D721Med (cell line): Measurements from ENCODE around the gene NCKAP5.

Source experiments
- DNase-seq: peaks from one replicate; pipeline ENCODE4 v3.0.0; 2011; ENCODE audit warnings: low spot score; ENCODE audit not compliant: insufficient read length
- FAIRE-seq: peaks from 2 replicates; lab custom pipeline; 2011; peaks lifted over from hg19 to GRCh38; lab: Jason Lieb, UNC
- TF ChIP-seq, protein P1 (sequence below): IDR thresholded peaks from 2 replicates; pipeline ENCODE4 v1.5.1; 2012; ENCODE audit warnings: mild to moderate bottlenecking, control low read depth; ENCODE audit not compliant: insufficient read depth; ENCODE audit errors: missing control alignments

NCKAP5 gene

DNA sequence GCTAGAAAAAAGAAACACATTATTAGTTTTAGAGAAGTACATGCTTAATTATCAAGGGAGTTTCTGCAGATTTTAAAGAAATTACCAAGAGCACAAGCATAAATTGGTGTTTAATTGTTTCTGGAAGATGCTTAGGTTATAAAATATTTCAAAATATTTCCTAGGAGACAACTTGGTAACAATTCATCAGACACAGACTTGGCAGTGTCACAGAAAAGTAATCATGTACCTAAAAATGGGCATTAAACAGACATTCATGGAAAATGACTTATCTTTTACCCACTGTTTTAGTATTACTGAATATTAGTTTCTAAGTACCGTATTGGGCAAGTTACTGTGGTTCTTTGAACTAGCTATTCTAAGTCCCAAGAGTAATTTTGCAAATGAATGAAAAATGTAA lies 469.5 kb downstream of the NCKAP5 start:
- TF ChIP-seq, protein P1, sequence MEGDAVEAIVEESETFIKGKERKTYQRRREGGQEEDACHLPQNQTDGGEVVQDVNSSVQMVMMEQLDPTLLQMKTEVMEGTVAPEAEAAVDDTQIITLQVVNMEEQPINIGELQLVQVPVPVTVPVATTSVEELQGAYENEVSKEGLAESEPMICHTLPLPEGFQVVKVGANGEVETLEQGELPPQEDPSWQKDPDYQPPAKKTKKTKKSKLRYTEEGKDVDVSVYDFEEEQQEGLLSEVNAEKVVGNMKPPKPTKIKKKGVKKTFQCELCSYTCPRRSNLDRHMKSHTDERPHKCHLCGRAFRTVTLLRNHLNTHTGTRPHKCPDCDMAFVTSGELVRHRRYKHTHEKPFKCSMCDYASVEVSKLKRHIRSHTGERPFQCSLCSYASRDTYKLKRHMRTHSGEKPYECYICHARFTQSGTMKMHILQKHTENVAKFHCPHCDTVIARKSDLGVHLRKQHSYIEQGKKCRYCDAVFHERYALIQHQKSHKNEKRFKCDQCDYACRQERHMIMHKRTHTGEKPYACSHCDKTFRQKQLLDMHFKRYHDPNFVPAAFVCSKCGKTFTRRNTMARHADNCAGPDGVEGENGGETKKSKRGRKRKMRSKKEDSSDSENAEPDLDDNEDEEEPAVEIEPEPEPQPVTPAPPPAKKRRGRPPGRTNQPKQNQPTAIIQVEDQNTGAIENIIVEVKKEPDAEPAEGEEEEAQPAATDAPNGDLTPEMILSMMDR = no peak
- no peak for DNase-seq
- no peak for FAIRE-seq

DNA sequence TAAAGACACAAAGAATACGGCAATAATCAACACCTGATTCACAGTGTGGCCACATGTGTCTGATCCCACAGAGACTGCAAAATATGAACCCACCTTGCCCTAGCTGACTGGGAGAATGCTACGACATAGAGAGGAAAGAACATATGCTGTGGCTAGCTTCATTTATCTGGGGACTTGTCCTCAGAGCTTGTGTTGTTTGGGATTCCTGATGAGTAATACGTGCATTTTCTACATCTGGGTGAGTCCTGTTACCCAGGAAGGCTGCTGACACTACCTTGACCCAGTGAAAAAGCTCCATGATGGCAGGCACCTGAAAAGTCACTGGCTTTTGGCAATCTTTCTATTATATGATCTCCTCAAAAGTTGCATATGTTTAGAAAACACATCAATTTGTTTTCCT lies 470.6 kb downstream of the NCKAP5 start:
- no peak for FAIRE-seq
- TF ChIP-seq, protein P1 = no peak
- no peak for DNase-seq

DNA sequence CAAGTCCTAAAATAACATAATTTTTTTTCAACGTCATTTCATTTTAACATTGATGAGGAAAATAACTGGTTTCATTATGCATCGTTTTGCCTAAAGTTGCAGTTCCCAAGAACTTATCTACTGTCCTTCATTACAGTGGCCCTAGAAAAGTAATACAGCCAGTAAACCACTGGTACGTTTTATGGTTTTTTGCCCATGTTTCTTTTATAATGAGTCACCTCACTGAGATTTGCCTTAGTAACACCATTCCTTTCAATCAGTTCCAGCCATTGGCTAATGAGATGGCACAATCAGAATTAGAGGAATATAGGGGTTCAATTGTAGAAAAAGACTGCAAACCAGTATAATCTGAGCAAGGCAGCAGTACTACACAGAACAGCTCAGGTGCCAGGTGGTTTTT lies 475.7 kb downstream of the NCKAP5 start:
- DNase-seq = no peak
- TF ChIP-seq, protein P1 = no peak
- no peak for FAIRE-seq

DNA sequence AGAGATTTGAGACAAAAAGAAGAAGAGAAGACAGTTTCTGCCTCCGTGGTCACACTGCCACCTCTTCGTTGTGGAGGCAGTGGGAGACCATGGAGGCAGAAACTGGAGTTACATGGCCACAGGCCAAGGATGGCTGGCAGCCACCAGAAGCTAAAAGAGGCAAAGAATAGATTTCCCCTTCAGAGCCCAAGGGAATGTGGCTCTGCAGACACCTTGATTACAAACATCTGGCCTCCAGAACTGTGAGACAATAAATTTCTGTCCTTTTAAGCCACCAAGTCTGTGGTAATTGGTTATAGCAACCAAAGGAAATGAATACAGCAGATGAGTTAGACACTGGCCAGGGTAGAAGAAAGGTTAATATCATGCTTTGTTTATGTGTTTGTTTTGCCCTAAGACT lies 477.9 kb downstream of the NCKAP5 start:
- no peak for FAIRE-seq
- DNase-seq = no peak
- TF ChIP-seq, protein P1 = no peak

DNA sequence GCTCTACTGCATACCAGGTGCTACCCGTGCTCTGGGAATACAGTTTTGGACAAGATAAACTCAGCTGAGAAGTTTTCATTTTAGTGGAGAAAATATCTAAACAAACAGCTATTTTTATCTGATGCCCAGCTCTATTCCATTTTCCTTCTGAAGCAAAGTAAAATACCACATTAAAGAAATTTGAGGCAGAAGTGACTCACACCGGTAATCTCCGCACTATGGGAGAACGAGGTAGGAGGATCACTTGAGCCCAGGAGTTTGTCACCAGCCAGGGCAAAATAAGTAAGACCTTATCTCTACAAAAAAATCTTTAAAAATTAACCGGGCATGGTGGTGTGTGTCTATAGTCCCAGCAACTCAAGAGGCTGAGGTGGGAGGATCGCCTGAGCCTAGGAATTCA lies 482.1 kb downstream of the NCKAP5 start:
- DNase-seq (no peak), FAIRE-seq (no peak)
- TF ChIP-seq, protein P1 = no peak

DNA sequence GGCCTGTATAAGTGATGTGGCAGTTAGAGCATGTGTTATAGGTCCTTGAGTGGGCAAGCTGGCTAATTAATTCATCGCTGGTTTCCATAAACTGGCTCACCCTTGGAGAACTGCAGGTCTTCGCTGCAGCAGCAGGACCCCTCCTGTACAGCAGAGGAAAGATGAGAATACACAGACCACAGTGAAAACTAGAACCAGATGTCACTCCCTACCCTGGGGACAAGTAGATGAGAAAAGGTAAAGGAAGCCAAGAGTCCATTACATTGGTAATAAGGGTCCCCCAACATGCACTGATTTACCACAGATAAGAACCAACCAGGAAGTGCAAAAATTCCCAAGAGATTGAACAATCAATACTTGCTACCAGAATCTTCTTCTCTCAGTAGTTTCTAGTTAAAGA lies 482.6 kb downstream of the NCKAP5 start:
- TF ChIP-seq, protein P1 = no peak
- FAIRE-seq (no peak), DNase-seq (no peak)

DNA sequence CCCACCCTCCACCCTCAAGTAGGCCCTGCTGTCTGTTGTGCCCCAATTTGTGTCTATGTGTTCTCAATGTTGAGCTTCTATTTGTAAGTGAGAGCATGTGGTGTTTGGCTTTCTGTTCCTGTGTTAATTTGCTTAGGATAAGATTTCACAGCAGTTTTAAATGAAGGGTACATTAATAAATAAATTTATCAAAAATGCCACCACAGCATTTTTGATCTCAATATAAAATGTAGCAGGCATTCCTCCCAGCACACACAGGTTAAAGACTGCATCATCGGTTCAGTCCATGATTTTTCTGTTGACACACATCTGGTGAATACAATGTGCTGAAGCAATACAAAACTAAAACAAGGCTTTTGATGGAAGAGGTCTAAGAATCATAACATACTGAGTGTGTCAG lies 486.2 kb downstream of the NCKAP5 start:
- DNase-seq (no peak), FAIRE-seq (no peak)
- TF ChIP-seq, protein P1 = no peak
